HepG2 (cell line): Measurements from ENCODE around the gene NDST1.

Source experiments
- CREM ChIP-seq, 2 experiments: sonication (generic) in 1 of 2; formaldehyde crosslinking in 1 of 2; IDR thresholded peaks; 2 replicates each; pipeline versions ENCODE4 v1.4.0 to v1.6.1; 2016 to 2020; ENCODE audit warnings: antibody characterized with exemption in 1 of 2, mild to moderate bottlenecking in 1 of 2, missing genetic modification reagents in 1 of 2
- ETV5 ChIP-seq: IDR thresholded peaks from 2 replicates; pipeline ENCODE4 v1.6.1; 2018; ENCODE audit warnings: missing biosample characterization, missing genetic modification reagents, inconsistent platforms, borderline replicate concordance
- PHF21A ChIP-seq: sonication (generic); formaldehyde crosslinking; IDR thresholded peaks from 2 replicates; pipeline ENCODE4 v1.5.0; 2020; ENCODE audit warnings: mild to moderate bottlenecking, missing genetic modification reagents
- U2AF2 ChIP-seq: fragments of 200-400 bp; formaldehyde crosslinking; IDR thresholded peaks from 2 replicates; pipeline ENCODE4 v1.6.1; 2017; ENCODE audit warnings: low read depth, mild to moderate bottlenecking, low read length
- ZNF20 ChIP-seq: sonication (generic); formaldehyde crosslinking; IDR thresholded peaks from 2 replicates; pipeline ENCODE4 v1.4.0; 2020; ENCODE audit warnings: mild to moderate bottlenecking, moderate library complexity, missing genetic modification reagents
- ZNF207 ChIP-seq: fragments of 450-650 bp; IDR thresholded peaks from 2 replicates; pipeline ENCODE4 v1.6.1; 2016; ENCODE audit warnings: antibody characterized with exemption, borderline replicate concordance
- ZNF691 ChIP-seq: sonication (generic); formaldehyde crosslinking; IDR thresholded peaks from 2 replicates; pipeline ENCODE4 v1.4.0; 2020; ENCODE audit warnings: missing genetic modification reagents, low read depth, mild to moderate bottlenecking, borderline replicate concordance
- TF ChIP-seq, protein P1 (sequence below): sonication (generic); formaldehyde crosslinking; IDR thresholded peaks from 2 replicates; pipeline ENCODE4 v1.5.0; 2020; ENCODE audit warnings: mild to moderate bottlenecking, missing genetic modification reagents, moderate library complexity
- TF ChIP-seq, protein P2 (sequence below): sonication (generic); formaldehyde crosslinking; conservative IDR thresholded peaks from 2 replicates; pipeline ENCODE4 v1.8.1; 2023; ENCODE audit warnings: missing genetic modification reagents

DNA sequence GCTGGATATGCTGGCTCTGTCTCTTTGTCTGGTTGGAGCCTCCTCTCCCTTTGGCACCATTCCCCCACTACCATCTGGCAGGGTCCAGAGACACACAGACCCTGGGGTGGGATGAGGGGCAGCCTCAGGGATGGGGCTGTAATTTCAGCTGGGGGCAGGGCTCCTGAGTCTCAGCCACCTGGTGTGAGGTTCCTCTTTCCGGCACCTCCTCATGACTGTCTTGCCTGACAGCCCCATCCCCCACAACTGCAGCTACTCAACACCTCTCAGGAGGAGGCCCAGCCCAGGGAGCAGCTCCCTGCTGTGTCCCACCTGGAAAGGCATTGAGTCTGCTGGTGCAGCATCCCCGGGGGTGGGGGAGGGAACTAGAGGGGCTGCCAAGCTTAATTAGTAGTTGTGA, 46.7 kb upstream of the NDST1 start:
- TF ChIP-seq ZNF20 (no peak), U2AF2 (no peak), PHF21A (CRISPR knock-in tag) (no peak), ZNF207 (no peak), ETV5 (no peak), CREM (IDR thresholded peaks at IDR 0.05) (no peak), CREM (CRISPR knock-in tag; IDR thresholded peaks at IDR 0.05) (no peak), ZNF691 (CRISPR knock-in tag) (no peak)
- TF ChIP-seq, protein P1, sequence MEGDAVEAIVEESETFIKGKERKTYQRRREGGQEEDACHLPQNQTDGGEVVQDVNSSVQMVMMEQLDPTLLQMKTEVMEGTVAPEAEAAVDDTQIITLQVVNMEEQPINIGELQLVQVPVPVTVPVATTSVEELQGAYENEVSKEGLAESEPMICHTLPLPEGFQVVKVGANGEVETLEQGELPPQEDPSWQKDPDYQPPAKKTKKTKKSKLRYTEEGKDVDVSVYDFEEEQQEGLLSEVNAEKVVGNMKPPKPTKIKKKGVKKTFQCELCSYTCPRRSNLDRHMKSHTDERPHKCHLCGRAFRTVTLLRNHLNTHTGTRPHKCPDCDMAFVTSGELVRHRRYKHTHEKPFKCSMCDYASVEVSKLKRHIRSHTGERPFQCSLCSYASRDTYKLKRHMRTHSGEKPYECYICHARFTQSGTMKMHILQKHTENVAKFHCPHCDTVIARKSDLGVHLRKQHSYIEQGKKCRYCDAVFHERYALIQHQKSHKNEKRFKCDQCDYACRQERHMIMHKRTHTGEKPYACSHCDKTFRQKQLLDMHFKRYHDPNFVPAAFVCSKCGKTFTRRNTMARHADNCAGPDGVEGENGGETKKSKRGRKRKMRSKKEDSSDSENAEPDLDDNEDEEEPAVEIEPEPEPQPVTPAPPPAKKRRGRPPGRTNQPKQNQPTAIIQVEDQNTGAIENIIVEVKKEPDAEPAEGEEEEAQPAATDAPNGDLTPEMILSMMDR (CRISPR knock-in tag) = no peak
- TF ChIP-seq, protein P2, sequence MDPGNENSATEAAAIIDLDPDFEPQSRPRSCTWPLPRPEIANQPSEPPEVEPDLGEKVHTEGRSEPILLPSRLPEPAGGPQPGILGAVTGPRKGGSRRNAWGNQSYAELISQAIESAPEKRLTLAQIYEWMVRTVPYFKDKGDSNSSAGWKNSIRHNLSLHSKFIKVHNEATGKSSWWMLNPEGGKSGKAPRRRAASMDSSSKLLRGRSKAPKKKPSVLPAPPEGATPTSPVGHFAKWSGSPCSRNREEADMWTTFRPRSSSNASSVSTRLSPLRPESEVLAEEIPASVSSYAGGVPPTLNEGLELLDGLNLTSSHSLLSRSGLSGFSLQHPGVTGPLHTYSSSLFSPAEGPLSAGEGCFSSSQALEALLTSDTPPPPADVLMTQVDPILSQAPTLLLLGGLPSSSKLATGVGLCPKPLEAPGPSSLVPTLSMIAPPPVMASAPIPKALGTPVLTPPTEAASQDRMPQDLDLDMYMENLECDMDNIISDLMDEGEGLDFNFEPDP (CRISPR knock-in tag) = no peak
